K562 (cell line): ENCODE results near the gene MAPRE2. TPM values are rescaled to one million over a fixed set of nuclear protein-coding genes. Genes with fewer than 3 reads are reported as not detected.

ENCODE experiments used
- ATAC-seq: fragments of 200-7000 bp; cut with Tn5 transposase; 3 replicates; pipeline ENCODE4 v1.9.1; 2020; ENCODE audit warnings: moderate library complexity
- BruUV-seq: library from RNA; stranded (reverse); fragments of 400-500 nt; replicated peaks from 2 replicates; lab custom pipeline; 2021; lab: Mats Ljungman, UMichigan
- CTCF ChIA-PET: fragments of 300-600 bp; formaldehyde crosslinking; extraction: SDS; loops from one replicate; lab custom pipeline; 2021; ENCODE audit warnings: low intra/inter-chr PET ratio; lab: Yijun Ruan, JAX
- POLR2A ChIA-PET: fragments of 300-600, 350-650 bp; sonication (Branson Sonifier 250); formaldehyde crosslinking; extraction: SDS; loops from one replicate; lab custom pipeline; 2021; ENCODE audit warnings: antibody characterized with exemption, inconsistent platforms; lab: Yijun Ruan, JAX
- DNase-seq, 4 experiments: peaks; one replicate each; pipeline versions ENCODE4 v3.0.0 to v3.0.0-alpha.2; 2011 to 2018; ENCODE audit warnings: low spot score in 3 of 4, mixed read lengths in 3 of 4; ENCODE audit errors: extremely low read depth in 1 of 4
- FAIRE-seq: peaks from 2 replicates; lab custom pipeline; 2011; peaks lifted over from hg19 to GRCh38; lab: Jason Lieb, UNC
- H2AFZ ChIP-seq: 2 replicates; pipeline ENCODE4 v1.6.0; 2011; ENCODE audit warnings: low read depth, low read length, control low read depth, inconsistent platforms
- H3K27ac ChIP-seq: fragments of 200-600 bp; 3 replicates; pipeline ENCODE4 v1.8.0; 2011; ENCODE audit warnings: low read depth, mild to moderate bottlenecking, control low read depth, inconsistent platforms, low read length, moderate library complexity, mixed read lengths; ENCODE audit errors: extremely low read depth
- H3K27me3 ChIP-seq, 2 experiments: fragments of 300-600 bp in 1 of 2; 2 replicates in 1 of 2; 3 replicates in 1 of 2; pipeline versions ENCODE4 v1.6.0 to v1.8.0; 2011; ENCODE audit warnings: inconsistent platforms in 2 of 2, low read length in 2 of 2, mild to moderate bottlenecking in 1 of 2, mixed read lengths in 1 of 2, moderate library complexity in 1 of 2; ENCODE audit not compliant: control insufficient read depth in 2 of 2, insufficient read depth in 2 of 2
- H3K36me3 ChIP-seq: fragments of 300-600 bp; 3 replicates; pipeline ENCODE4 v1.8.0; 2011; ENCODE audit warnings: mild to moderate bottlenecking, low read length, inconsistent platforms; ENCODE audit not compliant: control insufficient read depth, insufficient read depth
- H3K4me1 ChIP-seq, 2 experiments: fragments of 200-600 bp in 1 of 2; replicated peaks in 1 of 2; 2 replicates in 1 of 2; 3 replicates in 1 of 2; pipeline versions ENCODE4 v1.5.1 to v1.8.0; 2011; ENCODE audit warnings: inconsistent platforms in 2 of 2, low read length in 2 of 2, mild to moderate bottlenecking in 1 of 2, mixed read lengths in 1 of 2, moderate library complexity in 1 of 2; ENCODE audit not compliant: control insufficient read depth in 2 of 2, insufficient read depth in 2 of 2
- H3K4me2 ChIP-seq: 2 replicates; pipeline ENCODE4 v1.6.1; 2011; ENCODE audit warnings: low read length, control low read depth, inconsistent platforms, mixed read lengths; ENCODE audit not compliant: insufficient read depth
- H3K4me3 ChIP-seq: fragments of 200-600 bp; sonication (generic), shearing (Covaris generic); 2 replicates; pipeline ENCODE4 v1.5.1; 2016; ENCODE audit warnings: control low read depth, inconsistent platforms
- H3K79me2 ChIP-seq: fragments of 200-600 bp; 3 replicates; pipeline ENCODE4 v1.8.0; 2011; ENCODE audit warnings: low read length, inconsistent platforms; ENCODE audit not compliant: control insufficient read depth, insufficient read depth
- H3K9ac ChIP-seq, 2 experiments: 2 replicates each; pipeline versions ENCODE4 v1.6.0 to v1.6.1; 2011; ENCODE audit warnings: low read depth in 2 of 2, low read length in 2 of 2, control low read depth in 1 of 2, inconsistent platforms in 1 of 2, mild to moderate bottlenecking in 1 of 2, mixed read lengths in 1 of 2; ENCODE audit not compliant: insufficient read depth in 1 of 2
- H3K9me1 ChIP-seq: one replicate; pipeline ENCODE4 v1.6.0; 2011; ENCODE audit warnings: inconsistent platforms, mild to moderate bottlenecking, low read length, moderate library complexity; ENCODE audit not compliant: control insufficient read depth, insufficient read depth
- H3K9me3 ChIP-seq: replicated peaks from 2 replicates; pipeline ENCODE4 v1.5.1; 2011; ENCODE audit warnings: low read depth, low read length, inconsistent platforms; ENCODE audit not compliant: control insufficient read depth, insufficient read depth
- H4K20me1 ChIP-seq: replicated peaks from 2 replicates; pipeline ENCODE4 v1.6.1; 2011; ENCODE audit warnings: low read length, inconsistent platforms, mixed read lengths; ENCODE audit not compliant: control insufficient read depth, insufficient read depth
- E2F6 ChIP-seq, 2 experiments: IDR thresholded peaks; 2 replicates each; pipeline ENCODE4 v1.6.1; 2011; ENCODE audit warnings: borderline replicate concordance in 1 of 2, control low read depth in 1 of 2, low read depth in 1 of 2, low read length in 1 of 2, mild to moderate bottlenecking in 1 of 2, mixed read lengths in 1 of 2, moderate library complexity in 1 of 2; ENCODE audit not compliant: insufficient read depth in 1 of 2, insufficient read length in 1 of 2, poor library complexity in 1 of 2, severe bottlenecking in 1 of 2; ENCODE audit errors: extremely low read depth in 1 of 2
- EGR1 ChIP-seq: fragments of 450-650 bp; conservative IDR thresholded peaks from 2 replicates; pipeline ENCODE4 v1.6.1; 2017; ENCODE audit warnings: mild to moderate bottlenecking
- GATA2 ChIP-seq: sonication (generic); formaldehyde crosslinking; IDR thresholded peaks from 2 replicates; pipeline ENCODE4 v1.4.0; 2020; ENCODE audit warnings: mild to moderate bottlenecking, missing genetic modification reagents
- ID3 ChIP-seq, 2 experiments: fragments of 250-450 bp in 1 of 2; fragments of 450-650 bp in 1 of 2; sonication (Bioruptor Pico) in 1 of 2; IDR thresholded peaks; 2 replicates each; pipeline versions ENCODE4 v1.6.1 to v1.8.0; 2016 to 2021; ENCODE audit warnings: mild to moderate bottlenecking in 2 of 2, moderate library complexity in 2 of 2, missing compliant biosample characterization in 1 of 2, missing genetic modification characterization in 1 of 2
- NFE2 ChIP-seq: IDR thresholded peaks from 2 replicates; pipeline ENCODE4 v1.6.1; 2014; ENCODE audit warnings: antibody characterized with exemption, low read depth
- SP2 ChIP-seq: IDR thresholded peaks from 2 replicates; pipeline ENCODE4 v1.6.1; 2011; ENCODE audit warnings: mild to moderate bottlenecking, low read depth, low read length, moderate library complexity; ENCODE audit not compliant: poor library complexity, severe bottlenecking; ENCODE audit errors: extremely low read depth
- TAF9B ChIP-seq: fragments of 450-650 bp; IDR thresholded peaks from 2 replicates; pipeline ENCODE4 v1.6.1; 2018; ENCODE audit warnings: mild to moderate bottlenecking; ENCODE audit not compliant: partially characterized antibody
- ZFP30 ChIP-seq: fragments of 250-450 bp; sonication (Bioruptor Pico); IDR thresholded peaks from 2 replicates; pipeline ENCODE4 v1.8.0; 2022; ENCODE audit warnings: moderate library complexity, mild to moderate bottlenecking, inconsistent platforms, borderline replicate concordance
- ZNF316 ChIP-seq: fragments of 450-650 bp; IDR thresholded peaks from 2 replicates; pipeline ENCODE4 v1.6.1; 2016
- ZNF384 ChIP-seq: IDR thresholded peaks from 2 replicates; pipeline ENCODE4 v1.6.1; 2012; ENCODE audit warnings: low read depth, low read length, improper control_type of control experiment
- WGBS: fragments of 100-300 bp; shearing (Covaris generic); methylation state at CpG from one replicate; pipeline ENCODE4 v1.1.6; 2016; ENCODE audit warnings: low coverage, mixed read lengths; ENCODE audit not compliant: insufficient coverage; ENCODE audit errors: missing lambda C conversion rate; 5-methylcytosine and 5-hydroxymethylcytosine counted together
- in situ Hi-C: fragments of 300-500 bp; cut with MboI; formaldehyde crosslinking; loops from 4 replicates; pipeline ENCODE4 v1.15.0; 2018; ENCODE audit warnings: inconsistent platforms, mixed read lengths
- intact Hi-C: fragments of 100-400 bp; cut with micrococcal nuclease; formaldehyde crosslinking; loops from 2 replicates; pipeline ENCODE4 v1.14.2; 2022
- polyA plus RNA-seq, 8 experiments: library from polyadenylated mRNA; depleted of rRNA in 4 of 8; stranded (reverse) in 5 of 8; unstranded in 3 of 8; fragments of >200 nt; fragmentation: Nextera tagmentation in 2 of 8; fragmentation: Illumina TruSeq in 1 of 8; extraction: Ambion mirVana in 2 of 8; extraction: Trizol in 1 of 8; gene quantifications; 2 replicates each; pipeline versions ENCODE4 v1.2.1 to v1.2.3, GENCODE V29; 2011 to 2014; ENCODE audit warnings: inconsistent platforms in 1 of 8, missing spikeins in 1 of 8
- total RNA-seq, 7 experiments: library from RNA; depleted of rRNA in 6 of 7; stranded (reverse); fragments of >200 nt in 6 of 7; fragmentation: Illumina TruSeq in 2 of 7; extraction: Trizol in 2 of 7; gene quantifications; 2 replicates each; pipeline versions ENCODE4 v1.2.1 to v1.2.3, GENCODE V29; 2011 to 2021; ENCODE audit warnings: low replicate concordance in 1 of 7

MAPRE2 gene
- total and polyA plus RNA-seq, 9 of the 15 experiments (the other 6 are each of a cell fraction or from before 2014, with no cell fraction given): 32.3 to 70.7 (median 40.7) TPM

GRCh38 chr18:35055105-35055504 lies 13.9 kb downstream of the MAPRE2 start:
- Histone ChIP-seq H3K79me2 (peaks cover 68% of the 10 kb centered on the region), H3K4me2 (no peak overlapping the region), H3K9me3 (no peaks in the 10 kb centered on the region), H4K20me1 (no peaks in the 10 kb centered on the region), H3K4me3 (no peak overlapping the region), H3K36me3 (no peaks in the 10 kb centered on the region), H3K27ac (no peak overlapping the region), H2AFZ (no peak overlapping the region), H3K9me1 (peaks cover 3% of the 10 kb centered on the region), H3K9ac (no peak overlapping the region), H3K4me1 (peaks cover 0 to 28% of the 10 kb centered on the region in 2 experiments; a peak in 4 of 5 replicates)
- ChIA-PET POLR2A (interaction anchor here (0.6 kb wide), 1 partner anchor 8 kb away, joined by 5 read pairs; no protein-coding TSS in a partner anchor), CTCF (no interaction called here)
- no peak for ATAC-seq
- intact Hi-C loops: no loop called here
- no peak for FAIRE-seq
- BruUV-seq: no TSS peak
- in situ Hi-C loops: no loop called here
- no peak for DNase-seq
- 88% methylated on average over 7 of the region's 7 CpGs for WGBS
- TF ChIP-seq E2F6 (IDR thresholded peaks at IDR 0.05; ENCODE audit: borderline replicate concordance in 1 of 2, extremely low read depth in 1 of 2, insufficient read depth in 1 of 2, insufficient read length in 1 of 2, low read depth in 1 of 2, low read length in 1 of 2, poor library complexity in 1 of 2, severe bottlenecking in 1 of 2): peak; percentile 32 to 64
- TF ChIP-seq SP2: no peak
- TF ChIP-seq, all 486 proteins: peak for 1
- no peaks in the 10 kb centered on the region for H3K27me3 ChIP-seq

- POLR2A ChIA-PET: interaction anchor here (4.8 kb wide), 1 partner anchor 10 kb away, joined by 33 read pairs; no protein-coding TSS in a partner anchor
- Histone ChIP-seq H3K4me2 (no peak overlapping the region), H3K36me3 (no peaks in the 10 kb centered on the region), H3K27ac (no peak overlapping the region), H3K9ac (no peak overlapping the region), H3K9me1 (peaks cover 4% of the 10 kb centered on the region)
- FAIRE-seq (no peak), ATAC-seq (no peak), DNase-seq (no peak)
- BruUV-seq: no TSS peak
- intact Hi-C loops: no loop called here
- TF ChIP-seq EGR1 (0 out of 2 replicates have a peak, but pooled peaks have one; percentile 24), GATA2 (CRISPR knock-in tag) (no peak), ZNF384 (peak; percentile 75; the same call in 1 of the 2 replicates), ID3 (CRISPR knock-in tag; IDR thresholded peaks at IDR 0.05) (no peak), ID3 (tag; IDR thresholded peaks at IDR 0.05) (no peak), TAF9B (peak; percentile 12), ZFP30 (CRISPR knock-in tag) (no peak), NFE2 (peak; percentile 50), ZNF316 (peak; percentile 29; the same call in 1 of the 2 replicates)
- TF ChIP-seq, all 486 proteins: peak for 5
- H3K4me1 ChIP-seq: peaks cover 0 to 22% of the 10 kb centered on the region in 2 experiments; a peak in 4 of 5 replicates
- in situ Hi-C loops: no loop called here
- no peaks in the 10 kb centered on the region for H3K9me3 ChIP-seq
- no peaks in the 10 kb centered on the region for H3K27me3 ChIP-seq
- H3K79me2 ChIP-seq: peaks cover 68% of the 10 kb centered on the region
- CTCF ChIA-PET: no interaction called here
- H2AFZ ChIP-seq: no peak overlapping the region
- no peaks in the 10 kb centered on the region for H4K20me1 ChIP-seq
- H3K4me3 ChIP-seq: no peak overlapping the region
- WGBS: 62% methylated on average over 2 of the region's 2 CpGs
Observed at GRCh38 chr18:35055726-35056125, 14.5 kb downstream of the MAPRE2 start.
